ENCODE measurements around the gene PGLYRP1.

- TF ChIP-seq TAF1 (conservative IDR thresholded peaks at IDR 0.05) = no peak
- no peak for TF ChIP-seq CTCF (IDR thresholded peaks at IDR 0.05; ENCODE audit: low read depth, low read length, missing input control)
Measured at GRCh38 chr19:45972947-45973540, 49.8 kb downstream of the PGLYRP1 start.

Data from liver (tissue), 3 donors.